Measurements from ENCODE around the gene MZT2A.
"Not testable (repeated sequence)": the region's sequence is repeated elsewhere in the genome, so short reads cannot be mapped to it uniquely, and the experiment has no call there.

MZT2A gene

GRCh38 chr2:131492015-131492417 lies at the start of gene MZT2A:
MZT2A (minus strand) TSS chr2:131492397; CDS start chr2:131492376, 21 bp downstream.
- not testable (repeated sequence) for DNase-seq (ENCODE audit: low read depth)

- DNase-seq (ENCODE audit: low read depth): not testable (repeated sequence)
These were observed 46.7 kb upstream of the MZT2A start for GRCh38 chr2:131538856-131539255.

GRCh38 chr2:131536841-131537240 lies 44.6 kb upstream of the MZT2A start:
- not testable (repeated sequence) for DNase-seq (ENCODE audit: low read depth)

GRCh38 chr2:131535951-131536826 lies 44.0 kb upstream of the MZT2A start:
- DNase-seq (ENCODE audit: low read depth): not testable (repeated sequence)

- DNase-seq (ENCODE audit: low read depth): no peak
These were observed 43.3 kb upstream of the MZT2A start for GRCh38 chr2:131535526-131535925.

GRCh38 chr2:131534965-131535364 lies 42.8 kb upstream of the MZT2A start:
- DNase-seq (ENCODE audit: low read depth): not testable (repeated sequence)

GRCh38 chr2:131534317-131534672 lies 42.1 kb upstream of the MZT2A start:
- not testable (repeated sequence) for DNase-seq (ENCODE audit: low read depth)

GRCh38 chr2:131533609-131534316 lies 41.6 kb upstream of the MZT2A start:
- not testable (repeated sequence) for DNase-seq (ENCODE audit: low read depth)

GRCh38 chr2:131532723-131533608 lies 40.8 kb upstream of the MZT2A start:
- not testable (repeated sequence) for DNase-seq (ENCODE audit: low read depth)

GRCh38 chr2:131531547-131532185 lies 39.5 kb upstream of the MZT2A start:
- not testable (repeated sequence) for DNase-seq (ENCODE audit: low read depth)

- not testable (repeated sequence) for DNase-seq (ENCODE audit: low read depth)
These were observed 38.6 kb upstream of the MZT2A start for GRCh38 chr2:131530626-131531344.

GRCh38 chr2:131529864-131530445 lies 37.8 kb upstream of the MZT2A start:
- DNase-seq (ENCODE audit: low read depth): not testable (repeated sequence)

GRCh38 chr2:131528981-131529863 lies 37.0 kb upstream of the MZT2A start:
- not testable (repeated sequence) for DNase-seq (ENCODE audit: low read depth)

GRCh38 chr2:131527131-131528001 lies 35.2 kb upstream of the MZT2A start, which contains the start of gene CCDC74A:
CCDC74A (plus strand) TSS chr2:131527888; CDS start chr2:131527971, 83 bp downstream.
- peak; percentile 26 for DNase-seq (ENCODE audit: low read depth)

- not testable (repeated sequence) for DNase-seq (ENCODE audit: low read depth)
These were observed 33.1 kb upstream of the MZT2A start for GRCh38 chr2:131525256-131525655.

- no peak for DNase-seq (ENCODE audit: low read depth)
These were observed 30.0 kb upstream of the MZT2A start for GRCh38 chr2:131521961-131522781.

GRCh38 chr2:131521524-131521923 lies 29.3 kb upstream of the MZT2A start:
- not testable (repeated sequence) for DNase-seq (ENCODE audit: low read depth)
